SK-N-SH (cell line): Measurements from ENCODE around the gene PYDC1. TPM values are rescaled to one million over a fixed set of nuclear protein-coding genes. Genes with fewer than 3 reads are reported as not detected.

Source experiments
- CTCF ChIA-PET: fragments of 300-600, 350-600 bp; formaldehyde crosslinking; extraction: SDS; loops from one replicate; lab custom pipeline; 2021; lab: Yijun Ruan, JAX
- POLR2A ChIA-PET: fragments of 350-600 bp; sonication (Branson Sonifier 250); formaldehyde crosslinking; extraction: SDS; loops from one replicate; lab custom pipeline; 2020; ENCODE audit warnings: antibody characterized with exemption, inconsistent platforms; lab: Yijun Ruan, JAX
- DNase-seq: peaks from one replicate; pipeline ENCODE4 v3.0.0; 2012
- H2AFZ ChIP-seq: fragments of 200-600 bp; sonication (generic); 2 replicates; pipeline ENCODE4 v1.8.1; 2016; ENCODE audit warnings: antibody characterized with exemption, mild to moderate bottlenecking, low read depth
- H3F3A ChIP-seq: fragments of 200-600 bp; sonication (generic); replicated peaks from 2 replicates; pipeline ENCODE3; 2016; ENCODE audit warnings: antibody characterized with exemption, mild to moderate bottlenecking; ENCODE audit not compliant: insufficient read depth
- H3K27ac ChIP-seq, 2 experiments: fragments of 200-500 bp in 1 of 2; fragments of 200-600 bp in 1 of 2; sonication (Bioruptor generic) in 1 of 2; sonication (generic), shearing (Covaris generic) in 1 of 2; 2 replicates each; pipeline versions ENCODE4 v1.5.1 to v1.6.1; 2014 to 2016; ENCODE audit warnings: low read depth in 2 of 2, inconsistent platforms in 1 of 2, low read length in 1 of 2, mild to moderate bottlenecking in 1 of 2, mixed read lengths in 1 of 2
- H3K27me3 ChIP-seq: fragments of 200-600 bp; sonication (generic), shearing (Covaris generic); 2 replicates; pipeline ENCODE4 v1.6.1; 2016; ENCODE audit warnings: mixed run types; ENCODE audit not compliant: insufficient read depth
- H3K36me3 ChIP-seq, 2 experiments: fragments of 200-500 bp in 1 of 2; fragments of 200-600 bp in 1 of 2; sonication (Bioruptor generic) in 1 of 2; sonication (generic) in 1 of 2; replicated peaks in 1 of 2; 2 replicates each; pipeline versions ENCODE3 to v1.5.1; 2014 to 2016; ENCODE audit warnings: low read length in 1 of 2, mild to moderate bottlenecking in 1 of 2; ENCODE audit not compliant: insufficient read depth in 2 of 2, control insufficient read depth in 1 of 2
- H3K4me1 ChIP-seq, 2 experiments: fragments of 200-500 bp in 1 of 2; fragments of 200-600 bp in 1 of 2; sonication (Bioruptor generic) in 1 of 2; sonication (generic), shearing (Covaris generic) in 1 of 2; 2 replicates each; pipeline versions ENCODE4 v1.5.1 to v1.6.1; 2014 to 2016; ENCODE audit warnings: low read depth in 1 of 2, low read length in 1 of 2, mixed run types in 1 of 2; ENCODE audit not compliant: insufficient read depth in 2 of 2, control insufficient read depth in 1 of 2
- H3K4me2 ChIP-seq: fragments of 200-600 bp; sonication (generic), shearing (Covaris generic); 2 replicates; pipeline ENCODE4 v1.6.1; 2017; ENCODE audit warnings: mixed run types
- H3K4me3 ChIP-seq, 2 experiments: fragments of 200-500 bp in 1 of 2; fragments of 200-600 bp in 1 of 2; sonication (Bioruptor generic) in 1 of 2; sonication (generic), shearing (Covaris generic) in 1 of 2; 2 replicates each; pipeline versions ENCODE4 v1.5.1 to v1.8.1; 2014 to 2016; ENCODE audit warnings: low read depth in 2 of 2, inconsistent platforms in 1 of 2, low read length in 1 of 2, mild to moderate bottlenecking in 1 of 2, mixed read lengths in 1 of 2, moderate library complexity in 1 of 2
- H3K79me2 ChIP-seq: fragments of 200-600 bp; sonication (generic); 2 replicates; pipeline ENCODE4 v1.8.1; 2017; ENCODE audit warnings: mild to moderate bottlenecking; ENCODE audit not compliant: insufficient read depth
- H3K9ac ChIP-seq: fragments of 200-600 bp; sonication (generic); 2 replicates; pipeline ENCODE4 v1.6.1; 2017; ENCODE audit warnings: mixed run types
- H3K9me2 ChIP-seq: fragments of 200-600 bp; sonication (generic); 2 replicates; pipeline ENCODE4 v1.6.1; 2017; ENCODE audit warnings: mixed run types
- H3K9me3 ChIP-seq: fragments of 200-600 bp; sonication (generic); 2 replicates; pipeline ENCODE4 v1.6.1; 2017; ENCODE audit warnings: mixed run types, mild to moderate bottlenecking, moderate library complexity
- H4K20me1 ChIP-seq: fragments of 200-600 bp; sonication (generic); 2 replicates; pipeline ENCODE4 v1.6.1; 2017; ENCODE audit warnings: mild to moderate bottlenecking, mixed run types; ENCODE audit not compliant: insufficient read depth
- CHD2 ChIP-seq: fragments of 150-350 bp; IDR thresholded peaks from 2 replicates; pipeline ENCODE4 v1.6.1; 2018; ENCODE audit warnings: low read length; ENCODE audit not compliant: partially characterized antibody
- MXI1 ChIP-seq: IDR thresholded peaks from 2 replicates; pipeline ENCODE4 v1.6.1; 2012; ENCODE audit warnings: mild to moderate bottlenecking, low read depth, low read length, improper control_type of control experiment
- POLR2AphosphoS5 ChIP-seq: IDR thresholded peaks from 2 replicates; pipeline ENCODE4 v1.6.1; 2012; ENCODE audit warnings: low read depth, low read length
- RAD21 ChIP-seq: IDR thresholded peaks from 2 replicates; pipeline ENCODE4 v1.6.1; 2012; ENCODE audit warnings: mild to moderate bottlenecking, low read length
- RXRA ChIP-seq: IDR thresholded peaks from 2 replicates; pipeline ENCODE4 v1.4.0; 2012; ENCODE audit warnings: low read depth, mild to moderate bottlenecking, borderline replicate concordance
- ZBTB33 ChIP-seq: IDR thresholded peaks from 2 replicates; pipeline ENCODE4 v1.4.0; 2012; ENCODE audit warnings: low read depth, borderline replicate concordance
- WGBS: methylation state at CpG from one replicate; pipeline ENCODE4 v1.1.6; 2017; ENCODE audit warnings: low lambda C conversion rate; 5-methylcytosine and 5-hydroxymethylcytosine counted together
- polyA plus RNA-seq, 3 experiments: library from polyadenylated mRNA; depleted of rRNA; stranded (reverse); fragments of >200 nt; gene quantifications; 2 replicates each; pipeline ENCODE4 v1.2.3, GENCODE V29; 2012
- TF ChIP-seq, protein P1 (sequence below): IDR thresholded peaks from 2 replicates; pipeline ENCODE4 v1.6.1; 2012; ENCODE audit warnings: mild to moderate bottlenecking, low read depth, low read length, moderate library complexity

The PYDC1 gene
- polyA plus RNA-seq, 1 of the 3 experiments (the other 2 are of a cell fraction), result not detected

GRCh38 chr16:31193874-31194273 lies 23.1 kb downstream of the PYDC1 start (continued):
- TF ChIP-seq, protein P1, sequence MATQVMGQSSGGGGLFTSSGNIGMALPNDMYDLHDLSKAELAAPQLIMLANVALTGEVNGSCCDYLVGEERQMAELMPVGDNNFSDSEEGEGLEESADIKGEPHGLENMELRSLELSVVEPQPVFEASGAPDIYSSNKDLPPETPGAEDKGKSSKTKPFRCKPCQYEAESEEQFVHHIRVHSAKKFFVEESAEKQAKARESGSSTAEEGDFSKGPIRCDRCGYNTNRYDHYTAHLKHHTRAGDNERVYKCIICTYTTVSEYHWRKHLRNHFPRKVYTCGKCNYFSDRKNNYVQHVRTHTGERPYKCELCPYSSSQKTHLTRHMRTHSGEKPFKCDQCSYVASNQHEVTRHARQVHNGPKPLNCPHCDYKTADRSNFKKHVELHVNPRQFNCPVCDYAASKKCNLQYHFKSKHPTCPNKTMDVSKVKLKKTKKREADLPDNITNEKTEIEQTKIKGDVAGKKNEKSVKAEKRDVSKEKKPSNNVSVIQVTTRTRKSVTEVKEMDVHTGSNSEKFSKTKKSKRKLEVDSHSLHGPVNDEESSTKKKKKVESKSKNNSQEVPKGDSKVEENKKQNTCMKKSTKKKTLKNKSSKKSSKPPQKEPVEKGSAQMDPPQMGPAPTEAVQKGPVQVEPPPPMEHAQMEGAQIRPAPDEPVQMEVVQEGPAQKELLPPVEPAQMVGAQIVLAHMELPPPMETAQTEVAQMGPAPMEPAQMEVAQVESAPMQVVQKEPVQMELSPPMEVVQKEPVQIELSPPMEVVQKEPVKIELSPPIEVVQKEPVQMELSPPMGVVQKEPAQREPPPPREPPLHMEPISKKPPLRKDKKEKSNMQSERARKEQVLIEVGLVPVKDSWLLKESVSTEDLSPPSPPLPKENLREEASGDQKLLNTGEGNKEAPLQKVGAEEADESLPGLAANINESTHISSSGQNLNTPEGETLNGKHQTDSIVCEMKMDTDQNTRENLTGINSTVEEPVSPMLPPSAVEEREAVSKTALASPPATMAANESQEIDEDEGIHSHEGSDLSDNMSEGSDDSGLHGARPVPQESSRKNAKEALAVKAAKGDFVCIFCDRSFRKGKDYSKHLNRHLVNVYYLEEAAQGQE, result no peak
- TF ChIP-seq MXI1 (no peak), CHD2 (no peak), RAD21 (no peak), POLR2AphosphoS5 (no peak), RXRA (no peak)

GRCh38 chr16:31192856-31193642 lies 23.9 kb downstream of the PYDC1 start:
- Histone ChIP-seq H3K36me3 (peaks cover 78 to 79% of the 10 kb centered on the region in 2 experiments), H3K27me3 (no peaks in the 10 kb centered on the region), H3K27ac (no peak overlapping the region), H3F3A (peaks cover 86% of the 10 kb centered on the region), H3K4me2 (no peak overlapping the region), H3K9ac (no peak overlapping the region), H3K9me3 (no peaks in the 10 kb centered on the region), H2AFZ (no peak overlapping the region), H3K9me2 (no peaks in the 10 kb centered on the region), H3K79me2 (peaks cover 52% of the 10 kb centered on the region), H3K4me3 (no peak overlapping the region), H4K20me1 (peaks cover 100% of the 10 kb centered on the region), H3K4me1 (no peaks in the 10 kb centered on the region)
- no peak for DNase-seq
- CTCF ChIA-PET, result no interaction called here
- POLR2A ChIA-PET, result interaction anchor here (1.7 to 2.0 kb wide), 2 partner anchors 8 to 12 kb away, joined by 3 to 7 read pairs; no protein-coding TSS in a partner anchor
- TF ChIP-seq ZBTB33, result no peak
- WGBS, result 94% methylated on average over 16 of the region's 16 CpGs
